IMR-90 (cell line): ENCODE results near the gene GPC5. TPM values are rescaled to one million over a fixed set of nuclear protein-coding genes. Genes with fewer than 3 reads are reported as not detected.

Experiments used
- ATAC-seq: fragments of 200-7000 bp; cut with Tn5 transposase; 2 replicates; pipeline ENCODE4 v1.9.1; 2020; ENCODE audit warnings: low read depth, mild to moderate bottlenecking, moderate library complexity
- BruUV-seq: library from RNA; stranded (reverse); fragments of 400-500 nt; replicated peaks from 2 replicates; lab custom pipeline; 2021; lab: Mats Ljungman, UMichigan
- CTCF ChIA-PET: fragments of 300-600 bp; formaldehyde crosslinking; extraction: SDS; loops from one replicate; lab custom pipeline; 2021; ENCODE audit warnings: antibody characterized with exemption; lab: Yijun Ruan, JAX
- POLR2A ChIA-PET: fragments of 300-600 bp; sonication (Branson Sonifier 250); formaldehyde crosslinking; loops from one replicate; lab custom pipeline; 2022; ENCODE audit warnings: antibody characterized with exemption; ENCODE audit not compliant: unreplicated experiment; lab: Charles Lee
- DNase-seq: peaks from one replicate; pipeline ENCODE4 v3.0.0; 2013
- H2AFZ ChIP-seq: replicated peaks from 2 replicates; pipeline ENCODE3; 2013; ENCODE audit warnings: low read length, mild to moderate bottlenecking; ENCODE audit not compliant: poor library complexity
- H2AK5ac ChIP-seq: 2 replicates; pipeline ENCODE4 v1.6.1; 2013; ENCODE audit warnings: low read depth, low read length, inconsistent platforms
- H2AK9ac ChIP-seq: replicated peaks from 2 replicates; pipeline ENCODE3; 2013; ENCODE audit warnings: mild to moderate bottlenecking, low read depth, low read length, moderate library complexity; ENCODE audit not compliant: poor library complexity
- H2BK120ac ChIP-seq: 2 replicates; pipeline ENCODE4 v1.6.1; 2013; ENCODE audit warnings: low read depth, low read length, inconsistent platforms
- H2BK15ac ChIP-seq: 3 replicates; pipeline ENCODE4 v1.6.1; 2013; ENCODE audit warnings: low read depth, low read length, inconsistent platforms
- H2BK20ac ChIP-seq: 2 replicates; pipeline ENCODE4 v1.6.1; 2013; ENCODE audit warnings: low read depth, mild to moderate bottlenecking, inconsistent platforms, low read length, moderate library complexity
- H2BK5ac ChIP-seq: 2 replicates; pipeline ENCODE4 v1.6.1; 2013; ENCODE audit warnings: mild to moderate bottlenecking, low read depth, low read length, inconsistent platforms; ENCODE audit not compliant: poor library complexity, severe bottlenecking
- H3K14ac ChIP-seq: replicated peaks from 2 replicates; pipeline ENCODE4 v1.6.1; 2013; ENCODE audit warnings: low read depth, low read length, inconsistent platforms
- H3K18ac ChIP-seq: 2 replicates; pipeline ENCODE4 v1.6.1; 2013; ENCODE audit warnings: low read depth, low read length, control low read depth
- H3K23ac ChIP-seq: 2 replicates; pipeline ENCODE4 v1.6.1; 2013; ENCODE audit warnings: low read depth, low read length, inconsistent platforms
- H3K27ac ChIP-seq: 2 replicates; pipeline ENCODE4 v1.5.1; 2013; ENCODE audit warnings: mild to moderate bottlenecking, control low read depth, low read length; ENCODE audit not compliant: insufficient read depth
- H3K27me3 ChIP-seq: 2 replicates; pipeline ENCODE4 v1.6.1; 2013; ENCODE audit warnings: low read length; ENCODE audit not compliant: control insufficient read depth, insufficient read depth
- H3K36me3 ChIP-seq: 2 replicates; pipeline ENCODE4 v1.6.1; 2013; ENCODE audit warnings: low read length, mixed read lengths; ENCODE audit not compliant: control insufficient read depth, insufficient read depth
- H3K4ac ChIP-seq: 2 replicates; pipeline ENCODE4 v1.6.1; 2013; ENCODE audit warnings: low read depth, low read length, inconsistent platforms
- H3K4me1 ChIP-seq: 2 replicates; pipeline ENCODE4 v1.6.1; 2013; ENCODE audit warnings: low read length, mixed read lengths; ENCODE audit not compliant: control insufficient read depth, insufficient read depth
- H3K4me2 ChIP-seq: 2 replicates; pipeline ENCODE4 v1.6.1; 2013; ENCODE audit warnings: low read depth, mild to moderate bottlenecking, control low read depth, low read length, moderate library complexity
- H3K4me3 ChIP-seq: 2 replicates; pipeline ENCODE4 v1.5.1; 2013; ENCODE audit warnings: low read depth, mild to moderate bottlenecking, control low read depth, low read length, moderate library complexity; ENCODE audit not compliant: insufficient read depth
- H3K56ac ChIP-seq: 2 replicates; pipeline ENCODE4 v1.6.1; 2013; ENCODE audit warnings: low read length, inconsistent platforms; ENCODE audit not compliant: insufficient read depth; ENCODE audit errors: extremely low read depth
- H3K79me1 ChIP-seq, 2 experiments: 2 replicates each; pipeline ENCODE4 v1.6.1; 2013; ENCODE audit warnings: low read length in 2 of 2, inconsistent platforms in 1 of 2, low read depth in 1 of 2
- H3K9ac ChIP-seq: 2 replicates; pipeline ENCODE4 v1.6.1; 2013; ENCODE audit warnings: low read depth, low read length, control low read depth
- H3K9me1 ChIP-seq: 2 replicates; pipeline ENCODE4 v1.6.1; 2013; ENCODE audit warnings: low read length, inconsistent platforms; ENCODE audit not compliant: insufficient read depth
- H3K9me3 ChIP-seq: 2 replicates; pipeline ENCODE4 v1.6.1; 2013; ENCODE audit warnings: low read length; ENCODE audit not compliant: control insufficient read depth, insufficient read depth
- H4K20me1 ChIP-seq: 2 replicates; pipeline ENCODE4 v1.6.1; 2013; ENCODE audit warnings: low read length, inconsistent platforms; ENCODE audit not compliant: insufficient read depth
- H4K5ac ChIP-seq: 2 replicates; pipeline ENCODE4 v1.6.1; 2013; ENCODE audit warnings: mild to moderate bottlenecking, low read depth, low read length, control low read depth
- H4K8ac ChIP-seq, 2 experiments: 2 replicates each; pipeline ENCODE4 v1.6.1; 2013; ENCODE audit warnings: low read depth in 2 of 2, low read length in 2 of 2, control low read depth in 1 of 2, inconsistent platforms in 1 of 2
- H4K91ac ChIP-seq: 2 replicates; pipeline ENCODE4 v1.6.1; 2013; ENCODE audit warnings: low read depth, low read length, inconsistent platforms; ENCODE audit not compliant: insufficient read depth
- CEBPB ChIP-seq: IDR thresholded peaks from 2 replicates; pipeline ENCODE4 v1.6.1; 2012; ENCODE audit warnings: low read depth, low read length, improper control_type of control experiment
- MAZ ChIP-seq: IDR thresholded peaks from 2 replicates; pipeline ENCODE4 v1.6.1; 2012; ENCODE audit warnings: low read depth, mild to moderate bottlenecking, low read length, improper control_type of control experiment, moderate library complexity, borderline replicate concordance
- SMC3 ChIP-seq: fragments of 150-350 bp; IDR thresholded peaks from 2 replicates; pipeline ENCODE4 v1.6.1; 2016; ENCODE audit warnings: low read depth, mild to moderate bottlenecking, antibody characterized with exemption, low read length, moderate library complexity
- whole genome bisulfite sequencing, 2 experiments: methylation state at CpG; one replicate each; pipeline versions ENCODE4 v1.1.5 to v1.1.7; 2013; ENCODE audit warnings: missing lambda C conversion rate in 2 of 2; ENCODE audit not compliant: insufficient read length in 1 of 2; ENCODE audit errors: extremely low coverage in 2 of 2; 5-methylcytosine and 5-hydroxymethylcytosine counted together
- dilution Hi-C: fragments of 300-500 bp; cut with HindIII; formaldehyde crosslinking; loops from one replicate; pipeline ENCODE4 v1.14.3; 2018; ENCODE audit warnings: low sequenced_read_pairs; ENCODE audit not compliant: unreplicated experiment
- in situ Hi-C: fragments of 300-500 bp; cut with MboI; formaldehyde crosslinking; loops from 3 replicates; pipeline ENCODE4 v1.14.3; 2019; ENCODE audit warnings: low sequenced_read_pairs, inconsistent platforms, mixed read lengths
- intact Hi-C: fragments of 100-400 bp; cut with micrococcal nuclease; formaldehyde crosslinking; loops from 2 replicates; pipeline ENCODE4 v1.10.0; 2022
- polyA plus RNA-seq, 3 experiments: library from polyadenylated mRNA; depleted of rRNA; stranded (reverse); fragments of >200 nt; gene quantifications; 2 replicates each; pipeline ENCODE4 v1.2.3, GENCODE V29; 2012; ENCODE audit warnings: low replicate concordance in 1 of 3
- total RNA-seq: library from RNA; depleted of rRNA; stranded (reverse); fragments of >200 nt; gene quantifications from 2 replicates; pipeline ENCODE4 v1.2.3, GENCODE V29; 2012
- TF ChIP-seq, protein P1 (sequence below): fragments of 150-350 bp; IDR thresholded peaks from 2 replicates; pipeline ENCODE4 v1.6.1; 2016; ENCODE audit warnings: low read depth, mild to moderate bottlenecking, low read length, moderate library complexity, borderline replicate concordance

GPC5 gene
- total and polyA plus RNA-seq, 2 of the 4 experiments (the other 2 are of a cell fraction) = 0.94 to 1.8 TPM

- Histone ChIP-seq H3K9me3 (no peaks in the 10 kb centered on the region; the same call in 1 of the 2 replicates), H3K4me3 (no peak overlapping the region), H4K8ac (no peak overlapping the region), H2BK20ac (no peak overlapping the region), H3K23ac (no peak overlapping the region), H2AK5ac (no peak overlapping the region), H2BK15ac (no peak overlapping the region), H3K9me1 (no peaks in the 10 kb centered on the region), H3K27me3 (no peaks in the 10 kb centered on the region), H2BK120ac (no peak overlapping the region), H3K9ac (no peak overlapping the region), H3K4me2 (no peak overlapping the region), H2AK9ac (no peak overlapping the region), H4K91ac (no peak overlapping the region), H3K27ac (no peak overlapping the region), H4K20me1 (no peaks in the 10 kb centered on the region), H2AFZ (no peak overlapping the region), H4K5ac (no peak overlapping the region), H3K18ac (no peak overlapping the region), H3K36me3 (no peaks in the 10 kb centered on the region), H3K4me1 (no peaks in the 10 kb centered on the region), H3K4ac (no peak overlapping the region), H2BK5ac (no peak overlapping the region), H3K56ac (no peak overlapping the region), H3K14ac (no peak overlapping the region), H3K79me1 (no peaks in the 10 kb centered on the region)
- TF ChIP-seq SMC3 = no peak
- TF ChIP-seq, protein P1, sequence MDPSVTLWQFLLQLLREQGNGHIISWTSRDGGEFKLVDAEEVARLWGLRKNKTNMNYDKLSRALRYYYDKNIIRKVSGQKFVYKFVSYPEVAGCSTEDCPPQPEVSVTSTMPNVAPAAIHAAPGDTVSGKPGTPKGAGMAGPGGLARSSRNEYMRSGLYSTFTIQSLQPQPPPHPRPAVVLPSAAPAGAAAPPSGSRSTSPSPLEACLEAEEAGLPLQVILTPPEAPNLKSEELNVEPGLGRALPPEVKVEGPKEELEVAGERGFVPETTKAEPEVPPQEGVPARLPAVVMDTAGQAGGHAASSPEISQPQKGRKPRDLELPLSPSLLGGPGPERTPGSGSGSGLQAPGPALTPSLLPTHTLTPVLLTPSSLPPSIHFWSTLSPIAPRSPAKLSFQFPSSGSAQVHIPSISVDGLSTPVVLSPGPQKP = no peak
- TF ChIP-seq MAZ = no peak
- peak; percentile 56 for TF ChIP-seq CEBPB
- in situ Hi-C loops = no loop called here
- POLR2A ChIA-PET = no interaction called here
- BruUV-seq = no TSS peak
- intact Hi-C loops = no loop called here
- CTCF ChIA-PET = no interaction called here
- DNase-seq (no peak), ATAC-seq (no peak)
- no CpG with 5 or more reads among the region's 2 CpGs for WGBS, 2 experiments
- dilution Hi-C loops = no loop called here
Observed at GRCh38 chr13:91510058-91510457, 111.6 kb downstream of the GPC5 start.
